ENCODE results near the gene GNAI2. TPM values are rescaled to one million over a fixed set of nuclear protein-coding genes. Genes with fewer than 3 reads are reported as not detected.

GNAI2 gene
- polyA plus RNA-seq, 1 donor, result 118 TPM

- DNase-seq, result peak; percentile 60 to 61
- peaks cover 37% of the 10 kb centered on the region for H3K27me3 ChIP-seq (ENCODE audit: control insufficient read depth, insufficient read depth, low read length)
Observed at GRCh38 chr3:50194128-50194902, 41.7 kb upstream of the GNAI2 start.

DNA sequence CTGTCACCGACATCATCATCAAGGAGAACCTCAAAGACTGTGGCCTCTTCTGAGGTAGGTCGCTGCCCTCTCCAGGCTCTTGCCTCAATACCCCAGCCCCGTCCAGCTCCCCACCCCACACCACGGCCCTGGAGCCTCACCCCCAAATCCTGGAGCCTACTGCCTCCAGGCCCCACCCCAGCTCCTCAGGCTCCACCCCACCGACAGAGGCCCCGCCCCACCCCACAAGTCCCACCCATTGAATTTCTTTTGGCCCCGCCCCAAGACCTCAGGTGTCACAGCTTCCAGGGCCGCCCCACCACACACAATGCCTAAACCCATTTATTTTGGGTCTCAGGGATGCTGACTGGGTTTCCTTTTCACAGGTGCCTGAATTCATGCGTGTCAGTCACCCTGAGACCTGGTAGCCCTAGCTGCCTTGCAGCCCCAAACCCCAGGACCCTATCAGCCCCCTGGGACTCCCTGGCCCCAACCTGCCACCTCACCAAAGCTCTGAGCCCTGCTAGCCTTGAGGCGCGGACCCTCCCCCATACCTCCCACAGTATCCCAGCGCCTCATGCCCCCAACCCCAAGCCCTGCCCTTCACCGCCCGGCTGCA, 41.0 kb upstream of the GNAI2 start:
- Histone ChIP-seq H3K9me3 (ENCODE audit: control insufficient read depth, low read depth, low read length) (peaks cover 12% of the 10 kb centered on the region), H3K4me1 (ENCODE audit: control insufficient read depth, insufficient read depth, low read length) (peaks cover 22% of the 10 kb centered on the region), H3K27me3 (ENCODE audit: control insufficient read depth, insufficient read depth, low read length) (peaks cover 37% of the 10 kb centered on the region), H3K27ac (ENCODE audit: low read length) (no peak overlapping the region), H3K4me3 (ENCODE audit: low read length) (no peak overlapping the region), H3K36me3 (ENCODE audit: control insufficient read depth, insufficient read depth, low read length) (no peaks in the 10 kb centered on the region)
- DNase-seq, result no peak
- WGBS (ENCODE audit: insufficient coverage, low lambda C conversion rate), result no CpG with 5 or more reads among the region's 14 CpGs

More at GRCh38 chr3:50194128-50194902, 41.7 kb upstream of the GNAI2 start:
- Histone ChIP-seq H3K4me3 (ENCODE audit: low read length) (no peak overlapping the region), H3K36me3 (ENCODE audit: control insufficient read depth, insufficient read depth, low read length) (no peaks in the 10 kb centered on the region), H3K27ac (ENCODE audit: low read length) (no peak overlapping the region), H3K9me3 (ENCODE audit: control insufficient read depth, low read depth, low read length) (peaks cover 12% of the 10 kb centered on the region), H3K4me1 (ENCODE audit: control insufficient read depth, insufficient read depth, low read length) (peaks cover 22% of the 10 kb centered on the region)
- no CpG with 5 or more reads among the region's 70 CpGs for WGBS (ENCODE audit: insufficient coverage, low lambda C conversion rate)

- Histone ChIP-seq H3K4me3 (ENCODE audit: low read length) (no peak overlapping the region), H3K9me3 (ENCODE audit: control insufficient read depth, low read depth, low read length) (peaks cover 12% of the 10 kb centered on the region), H3K27ac (ENCODE audit: low read length) (no peak overlapping the region), H3K27me3 (ENCODE audit: control insufficient read depth, insufficient read depth, low read length) (peaks cover 37% of the 10 kb centered on the region), H3K36me3 (ENCODE audit: control insufficient read depth, insufficient read depth, low read length) (no peaks in the 10 kb centered on the region), H3K4me1 (ENCODE audit: control insufficient read depth, insufficient read depth, low read length) (peaks cover 22% of the 10 kb centered on the region)
- no CpG with 5 or more reads among the region's 4 CpGs for WGBS (ENCODE audit: insufficient coverage, low lambda C conversion rate)
- peak in 1 of 2 donors; percentile 49 for DNase-seq
Observed at GRCh38 chr3:50195501-50196252, 40.3 kb upstream of the GNAI2 start.

GRCh38 chr3:50196253-50196801, 39.7 kb upstream of the GNAI2 start:
- Histone ChIP-seq H3K27me3 (ENCODE audit: control insufficient read depth, insufficient read depth, low read length) (peaks cover 37% of the 10 kb centered on the region), H3K4me3 (ENCODE audit: low read length) (no peak overlapping the region), H3K36me3 (ENCODE audit: control insufficient read depth, insufficient read depth, low read length) (no peaks in the 10 kb centered on the region), H3K27ac (ENCODE audit: low read length) (no peak overlapping the region), H3K4me1 (ENCODE audit: control insufficient read depth, insufficient read depth, low read length) (peaks cover 26% of the 10 kb centered on the region), H3K9me3 (ENCODE audit: control insufficient read depth, low read depth, low read length) (peaks cover 12% of the 10 kb centered on the region)
- WGBS (ENCODE audit: insufficient coverage, low lambda C conversion rate), result no CpG with 5 or more reads among the region's 6 CpGs
- no peak for DNase-seq

- peaks cover 37% of the 10 kb centered on the region for H3K27me3 ChIP-seq (ENCODE audit: control insufficient read depth, insufficient read depth, low read length)
- no peaks in the 10 kb centered on the region for H3K36me3 ChIP-seq (ENCODE audit: control insufficient read depth, insufficient read depth, low read length)
- no peak overlapping the region for H3K4me3 ChIP-seq (ENCODE audit: low read length)
- peaks cover 8% of the 10 kb centered on the region for H3K9me3 ChIP-seq (ENCODE audit: control insufficient read depth, low read depth, low read length)
- WGBS (ENCODE audit: insufficient coverage, low lambda C conversion rate), result no CpG with 5 or more reads among the region's 10 CpGs
- H3K27ac ChIP-seq (ENCODE audit: low read length), result peak overlapping the region; percentile 24
- peak; percentile 64 to 76 for DNase-seq
- H3K4me1 ChIP-seq (ENCODE audit: control insufficient read depth, insufficient read depth, low read length), result peaks cover 19% of the 10 kb centered on the region
Observed at GRCh38 chr3:50201573-50202315, 34.3 kb upstream of the GNAI2 start.

- peaks cover 19% of the 10 kb centered on the region for H3K4me1 ChIP-seq (ENCODE audit: control insufficient read depth, insufficient read depth, low read length)
- no CpG with 5 or more reads among the region's 16 CpGs for WGBS (ENCODE audit: insufficient coverage, low lambda C conversion rate)
- no peak overlapping the region for H3K4me3 ChIP-seq (ENCODE audit: low read length)
- peaks cover 39% of the 10 kb centered on the region for H3K27me3 ChIP-seq (ENCODE audit: control insufficient read depth, insufficient read depth, low read length)
- no peak for DNase-seq
- H3K27ac ChIP-seq (ENCODE audit: low read length), result peak overlapping the region; percentile 24
- H3K9me3 ChIP-seq (ENCODE audit: control insufficient read depth, low read depth, low read length), result peaks cover 8% of the 10 kb centered on the region
- no peaks in the 10 kb centered on the region for H3K36me3 ChIP-seq (ENCODE audit: control insufficient read depth, insufficient read depth, low read length)
Observed at GRCh38 chr3:50202353-50203112, 33.5 kb upstream of the GNAI2 start.

GRCh38 chr3:50203113-50203808, 32.7 kb upstream of the GNAI2 start:
- Histone ChIP-seq H3K27ac (ENCODE audit: low read length) (no peak overlapping the region), H3K9me3 (ENCODE audit: control insufficient read depth, low read depth, low read length) (peaks cover 8% of the 10 kb centered on the region), H3K4me1 (ENCODE audit: control insufficient read depth, insufficient read depth, low read length) (peaks cover 19% of the 10 kb centered on the region), H3K27me3 (ENCODE audit: control insufficient read depth, insufficient read depth, low read length) (peaks cover 39% of the 10 kb centered on the region), H3K4me3 (ENCODE audit: low read length) (no peak overlapping the region), H3K36me3 (ENCODE audit: control insufficient read depth, insufficient read depth, low read length) (no peaks in the 10 kb centered on the region)
- WGBS (ENCODE audit: insufficient coverage, low lambda C conversion rate), result no CpG with 5 or more reads among the region's 9 CpGs
- no peak for DNase-seq

- H3K27me3 ChIP-seq (ENCODE audit: control insufficient read depth, insufficient read depth, low read length), result peaks cover 39% of the 10 kb centered on the region
- H3K36me3 ChIP-seq (ENCODE audit: control insufficient read depth, insufficient read depth, low read length), result no peaks in the 10 kb centered on the region
- H3K4me1 ChIP-seq (ENCODE audit: control insufficient read depth, insufficient read depth, low read length), result peaks cover 19% of the 10 kb centered on the region
- WGBS (ENCODE audit: insufficient coverage, low lambda C conversion rate), result no CpG with 5 or more reads among the region's 12 CpGs
- H3K9me3 ChIP-seq (ENCODE audit: control insufficient read depth, low read depth, low read length), result peaks cover 8% of the 10 kb centered on the region
- H3K27ac ChIP-seq (ENCODE audit: low read length), result no peak overlapping the region
- H3K4me3 ChIP-seq (ENCODE audit: low read length), result no peak overlapping the region
- no peak for DNase-seq
Observed at GRCh38 chr3:50203809-50204803, 31.9 kb upstream of the GNAI2 start.

Data from large intestine (tissue), 3 donors.